Sigmoid colon (tissue), 7 donors: ENCODE data around the gene RBFOX2. TPM values are rescaled to one million over a fixed set of nuclear protein-coding genes. Genes with fewer than 3 reads are reported as not detected.

ENCODE experiments used
- DNase-seq: peaks from one replicate; pipeline ENCODE4 v3.0.0-alpha.2; 2019
- H3K27ac ChIP-seq, 4 donors: fragments of 200-600 bp; sonication (generic); one replicate each; pipeline ENCODE4 v1.5.1; 2016 to 2019; ENCODE audit warnings: mild to moderate bottlenecking in 1 of 4
- H3K27me3 ChIP-seq, 3 donors: fragments of 200-600 bp; sonication (generic); one replicate each; pipeline ENCODE4 v1.5.1; 2019; ENCODE audit warnings: mild to moderate bottlenecking in 1 of 3
- H3K36me3 ChIP-seq, 4 donors: fragments of 200-600 bp; sonication (generic); one replicate each; pipeline ENCODE4 v1.5.1; 2016 to 2019
- H3K4me1 ChIP-seq, 4 donors: fragments of 200-600 bp; sonication (generic); one replicate each; pipeline ENCODE4 v1.5.1; 2017 to 2019
- H3K4me3 ChIP-seq, 4 donors: fragments of 200-600 bp; sonication (generic); one replicate each; pipeline ENCODE4 v1.5.1; 2017 to 2019; ENCODE audit warnings: mild to moderate bottlenecking in 2 of 4, moderate library complexity in 1 of 4
- H3K9me3 ChIP-seq, 4 donors: fragments of 200-600 bp in 3 of 4; sonication (generic) in 3 of 4; one replicate each; pipeline versions ENCODE4 v1.5.1 to v1.6.1; 2013 to 2019
- EP300 ChIP-seq, 4 donors: sonication (generic); formaldehyde crosslinking; IDR thresholded peaks; one replicate each; pipeline ENCODE4 v1.6.1; 2017; ENCODE audit warnings: antibody characterized with exemption in 4 of 4
- POLR2A ChIP-seq, 2 donors: fragments of 450-650 bp; IDR thresholded peaks; one replicate each; pipeline ENCODE4 v1.6.1; 2016; ENCODE audit warnings: antibody characterized with exemption in 2 of 2, mild to moderate bottlenecking in 2 of 2, moderate library complexity in 2 of 2
- POLR2AphosphoS5 ChIP-seq, 4 donors: sonication (generic); formaldehyde crosslinking; IDR thresholded peaks; one replicate each; pipeline ENCODE4 v1.6.1; 2017; ENCODE audit warnings: antibody characterized with exemption in 4 of 4
- WGBS, 2 donors: extraction: QIAGEN DNeasy Blood & Tissue Kit; methylation state at CpG; one replicate each; pipeline ENCODE4 v1.1.7; 2013; 5-methylcytosine and 5-hydroxymethylcytosine counted together
- intact Hi-C: fragments of 100-400 bp; cut with DNase I; formaldehyde crosslinking; loops from one replicate; pipeline ENCODE4 v1.15.1; 2023
- polyA plus RNA-seq, 3 donors: library from polyadenylated mRNA; stranded (reverse); fragments of 200-250 nt; gene quantifications; one replicate each; pipeline ENCODE4 v1.2.3, GENCODE V29; 2013
- total RNA-seq, 4 donors: library from RNA; depleted of rRNA; stranded (reverse); fragments of >200 nt; gene quantifications; one replicate each; pipeline ENCODE4 v1.1.0, GENCODE V29; 2016
- TF ChIP-seq, protein P1 (sequence below), 4 experiments: fragments of 450-650 bp in 3 of 4; fragments of 200-600 bp in 1 of 4; IDR thresholded peaks; one replicate each; pipeline ENCODE4 v1.5.1; 2016 to 2019; ENCODE audit warnings: antibody characterized with exemption in 4 of 4, mild to moderate bottlenecking in 3 of 4, moderate library complexity in 2 of 4
- donor health status: healthy with polysubstance abuse.
- donor health status: Bipolar disorder and iron deficiency.
- donor health status: healthy.

Gene RBFOX2
- total and polyA plus RNA-seq, 7 donors = 11.6 to 164 (median 138) TPM

DNA sequence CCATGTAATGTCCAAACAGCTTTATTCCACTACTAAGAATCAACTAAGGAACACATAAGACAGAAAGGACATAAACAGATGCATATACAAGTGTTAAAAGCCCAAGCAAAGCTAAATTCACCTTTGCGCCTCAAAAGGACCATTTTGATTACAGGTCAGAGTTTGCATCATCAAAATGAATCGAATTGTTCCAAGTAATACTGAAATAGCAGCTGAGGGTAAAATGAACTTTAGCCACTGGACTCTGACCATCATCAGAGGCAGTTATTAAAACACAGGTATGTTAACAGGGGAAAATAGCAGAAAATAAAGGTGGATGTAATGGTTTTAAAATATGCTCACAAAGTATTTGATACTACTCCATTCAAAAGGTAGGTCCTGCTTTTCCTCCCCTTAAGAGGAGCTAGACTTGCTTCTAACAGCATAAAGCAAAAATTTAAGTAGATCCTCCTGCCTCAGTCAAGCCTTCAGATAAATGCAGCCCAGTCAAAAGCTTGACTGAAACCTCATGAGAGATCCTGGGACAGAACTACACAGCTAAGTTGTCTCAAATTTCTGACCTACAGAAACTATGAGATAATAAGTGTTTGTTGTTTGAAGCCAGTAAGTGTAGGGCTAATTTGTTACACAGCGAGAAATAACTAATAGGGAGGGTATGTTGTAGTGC is 35.4 kb downstream of the RBFOX2 start:
- no peak for DNase-seq
- no peaks in the 10 kb centered on the region for H3K27me3 ChIP-seq
- intact Hi-C loops = no loop called here
- TF ChIP-seq POLR2A (IDR thresholded peaks at IDR 0.05) (no peak), POLR2AphosphoS5 (IDR thresholded peaks at IDR 0.05) (no peak), EP300 (IDR thresholded peaks at IDR 0.05) (no peak)
- TF ChIP-seq, protein P1, sequence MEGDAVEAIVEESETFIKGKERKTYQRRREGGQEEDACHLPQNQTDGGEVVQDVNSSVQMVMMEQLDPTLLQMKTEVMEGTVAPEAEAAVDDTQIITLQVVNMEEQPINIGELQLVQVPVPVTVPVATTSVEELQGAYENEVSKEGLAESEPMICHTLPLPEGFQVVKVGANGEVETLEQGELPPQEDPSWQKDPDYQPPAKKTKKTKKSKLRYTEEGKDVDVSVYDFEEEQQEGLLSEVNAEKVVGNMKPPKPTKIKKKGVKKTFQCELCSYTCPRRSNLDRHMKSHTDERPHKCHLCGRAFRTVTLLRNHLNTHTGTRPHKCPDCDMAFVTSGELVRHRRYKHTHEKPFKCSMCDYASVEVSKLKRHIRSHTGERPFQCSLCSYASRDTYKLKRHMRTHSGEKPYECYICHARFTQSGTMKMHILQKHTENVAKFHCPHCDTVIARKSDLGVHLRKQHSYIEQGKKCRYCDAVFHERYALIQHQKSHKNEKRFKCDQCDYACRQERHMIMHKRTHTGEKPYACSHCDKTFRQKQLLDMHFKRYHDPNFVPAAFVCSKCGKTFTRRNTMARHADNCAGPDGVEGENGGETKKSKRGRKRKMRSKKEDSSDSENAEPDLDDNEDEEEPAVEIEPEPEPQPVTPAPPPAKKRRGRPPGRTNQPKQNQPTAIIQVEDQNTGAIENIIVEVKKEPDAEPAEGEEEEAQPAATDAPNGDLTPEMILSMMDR (IDR thresholded peaks at IDR 0.05) = no peak
- no peak overlapping the region for H3K4me3 ChIP-seq
- no peaks in the 10 kb centered on the region for H3K36me3 ChIP-seq
- H3K9me3 ChIP-seq = no peaks in the 10 kb centered on the region
- peaks cover 0 to 62% (median 48%) of the 10 kb centered on the region in 4 donors for H3K4me1 ChIP-seq
- H3K27ac ChIP-seq = peak overlapping the region in 1 of 4 donors; percentile 14
- 81 to 94% methylated on average over 3 of the region's 3 CpGs for WGBS, 2 donors

DNA sequence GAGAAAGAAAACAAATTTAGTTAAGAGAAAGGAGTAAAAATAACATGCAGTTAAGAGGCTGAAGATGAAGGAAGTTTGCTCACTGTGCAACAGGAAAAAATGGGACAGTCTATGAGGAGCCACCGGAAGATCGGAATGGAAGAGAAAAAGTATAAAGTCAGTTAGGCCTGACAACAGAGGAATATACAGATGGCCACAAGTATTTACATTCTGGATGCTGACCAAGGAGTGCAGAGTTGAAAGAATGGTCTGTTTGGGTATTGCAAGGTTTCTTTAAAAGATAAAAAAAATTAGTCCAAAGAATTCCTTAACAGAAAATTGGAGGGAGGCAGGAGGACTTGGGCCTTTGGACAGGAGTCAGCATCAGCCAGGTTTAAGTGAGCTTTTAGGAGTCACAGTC is 37.5 kb downstream of the RBFOX2 start:
- H3K4me3 ChIP-seq = no peak overlapping the region
- peak overlapping the region in 3 of 4 donors; percentile 37 to 51 (median 38) for H3K27ac ChIP-seq
- 72 to 90% methylated on average over 2 of the region's 2 CpGs for WGBS, 2 donors
- H3K4me1 ChIP-seq = peaks cover 0 to 63% (median 50%) of the 10 kb centered on the region in 4 donors
- H3K36me3 ChIP-seq = no peaks in the 10 kb centered on the region
- H3K27me3 ChIP-seq = no peaks in the 10 kb centered on the region
- no peak for TF ChIP-seq EP300 (IDR thresholded peaks at IDR 0.05)
- TF ChIP-seq POLR2AphosphoS5 (IDR thresholded peaks at IDR 0.05) = no peak
- TF ChIP-seq, protein P1 (IDR thresholded peaks at IDR 0.05) = no peak
- no peak for TF ChIP-seq POLR2A (IDR thresholded peaks at IDR 0.05)
- intact Hi-C loops = no loop called here
- no peak for DNase-seq
- no peaks in the 10 kb centered on the region for H3K9me3 ChIP-seq

DNA sequence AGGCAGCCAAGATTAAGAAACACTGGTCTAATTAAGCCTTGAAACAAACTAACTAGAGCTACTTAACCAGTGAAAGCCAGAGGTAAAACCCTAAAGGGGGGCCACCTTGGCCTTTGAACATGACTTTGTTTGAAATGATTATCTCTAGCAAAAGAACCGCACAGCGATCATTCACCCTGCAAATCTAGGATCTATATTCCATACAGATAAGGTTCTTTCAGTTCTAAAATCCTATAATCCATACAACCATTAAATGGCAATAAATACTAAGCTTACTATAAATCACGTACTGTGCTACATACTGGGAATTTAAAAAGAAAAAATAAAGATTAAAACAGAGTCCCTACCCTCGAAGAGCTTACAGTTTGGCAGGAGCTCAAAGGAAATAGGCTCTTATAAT is 40.6 kb downstream of the RBFOX2 start:
- WGBS, 2 donors = 89% methylated on average over 4 of the region's 4 CpGs
- no peaks in the 10 kb centered on the region for H3K27me3 ChIP-seq
- no peak for DNase-seq
- no peaks in the 10 kb centered on the region for H3K36me3 ChIP-seq
- H3K4me3 ChIP-seq = no peak overlapping the region
- no peaks in the 10 kb centered on the region for H3K9me3 ChIP-seq
- TF ChIP-seq EP300 (IDR thresholded peaks at IDR 0.05) = no peak
- TF ChIP-seq, protein P1 (IDR thresholded peaks at IDR 0.05) = no peak
- peaks cover 0 to 73% (median 60%) of the 10 kb centered on the region in 4 donors for H3K4me1 ChIP-seq
- H3K27ac ChIP-seq = no peak overlapping the region
- intact Hi-C loops = no loop called here

DNA sequence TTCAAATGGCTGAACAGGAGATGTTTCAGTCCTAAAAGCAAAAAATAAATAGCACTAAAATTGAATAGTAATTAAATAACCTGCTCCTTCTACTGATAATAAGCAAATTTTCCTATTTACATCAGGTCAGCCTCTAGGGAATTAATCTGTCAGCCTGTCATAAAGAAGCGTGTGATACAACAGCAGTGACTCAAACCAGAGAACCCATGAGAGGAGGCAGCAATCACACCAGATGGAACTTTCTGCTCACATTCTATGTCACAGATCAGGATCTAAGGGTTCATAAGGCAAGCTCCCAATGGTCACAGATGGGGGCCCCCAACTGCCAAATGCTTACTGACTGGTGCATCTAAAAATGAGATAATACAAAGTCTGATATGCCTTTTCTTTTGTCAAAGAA is 41.1 kb downstream of the RBFOX2 start:
- no peaks in the 10 kb centered on the region for H3K9me3 ChIP-seq
- TF ChIP-seq POLR2A (IDR thresholded peaks at IDR 0.05) (no peak), POLR2AphosphoS5 (IDR thresholded peaks at IDR 0.05) (no peak), EP300 (IDR thresholded peaks at IDR 0.05) (no peak)
- TF ChIP-seq, protein P1 (IDR thresholded peaks at IDR 0.05) = no peak
- H3K27me3 ChIP-seq = no peaks in the 10 kb centered on the region
- no peak for DNase-seq
- peaks cover 0 to 79% (median 63%) of the 10 kb centered on the region in 4 donors for H3K4me1 ChIP-seq
- 63 to 92% methylated on average over 1 of the region's 1 CpG for WGBS, 2 donors
- no peak overlapping the region for H3K4me3 ChIP-seq
- no peaks in the 10 kb centered on the region for H3K36me3 ChIP-seq
- H3K27ac ChIP-seq = no peak overlapping the region
- intact Hi-C loops = no loop called here

DNA sequence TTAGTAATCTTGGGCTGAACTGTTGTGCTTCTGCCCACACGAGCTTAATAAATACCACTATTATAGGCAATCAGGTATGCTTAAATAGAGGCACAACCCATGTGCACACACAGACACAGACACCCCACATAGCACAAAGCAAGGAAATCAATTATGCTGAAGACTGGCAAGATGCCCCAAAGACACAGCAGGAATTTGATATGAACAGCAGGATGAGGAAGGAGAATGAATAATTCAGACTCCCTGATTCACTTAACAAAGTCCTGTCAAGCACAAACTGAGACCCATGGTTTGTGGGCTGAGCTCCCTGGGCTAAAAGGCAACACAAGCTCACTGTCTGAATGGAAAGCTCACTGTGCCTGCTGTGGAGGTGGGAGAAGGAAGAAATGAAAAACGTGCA is 42.5 kb downstream of the RBFOX2 start:
- WGBS, 2 donors = 69 to 77% methylated on average over 2 of the region's 2 CpGs
- DNase-seq = no peak
- Histone ChIP-seq H3K4me1 (peaks cover 0 to 74% (median 63%) of the 10 kb centered on the region in 4 donors), H3K27me3 (no peaks in the 10 kb centered on the region), H3K4me3 (no peak overlapping the region), H3K27ac (peak overlapping the region in 1 of 4 donors; percentile 35), H3K36me3 (no peaks in the 10 kb centered on the region), H3K9me3 (no peaks in the 10 kb centered on the region)
- intact Hi-C loops = no loop called here
- no peak for TF ChIP-seq EP300 (IDR thresholded peaks at IDR 0.05)
- no peak for TF ChIP-seq POLR2AphosphoS5 (IDR thresholded peaks at IDR 0.05)
- TF ChIP-seq POLR2A (IDR thresholded peaks at IDR 0.05) = no peak
- TF ChIP-seq, protein P1 (IDR thresholded peaks at IDR 0.05) = no peak
